ENCODE results near the gene BLVRA.
"Not testable (repeated sequence)": the region's sequence is repeated elsewhere in the genome, so short reads cannot be mapped to it uniquely, and the experiment has no call there.

The BLVRA gene

GRCh38 chr7:43769791-43770465 is 11.4 kb downstream of the BLVRA start:
- peak; percentile 43 for DNase-seq

GRCh38 chr7:43771128-43771527 is 12.6 kb downstream of the BLVRA start:
- peak; percentile 4 for DNase-seq

- peak; percentile 13 for DNase-seq
Observed at GRCh38 chr7:43771573-43771972, 13.1 kb downstream of the BLVRA start.

GRCh38 chr7:43773268-43773667 is 14.8 kb downstream of the BLVRA start:
- DNase-seq, result not testable (repeated sequence)

- not testable (repeated sequence) for DNase-seq
Observed at GRCh38 chr7:43775255-43775654, 16.8 kb downstream of the BLVRA start.

GRCh38 chr7:43778293-43779044 is 20.0 kb downstream of the BLVRA start:
- DNase-seq, result peak; percentile 26

- DNase-seq, result peak; percentile 3
Observed at GRCh38 chr7:43779045-43779812, 20.7 kb downstream of the BLVRA start.

GRCh38 chr7:43781726-43782607 is 23.5 kb downstream of the BLVRA start:
- DNase-seq, result peak; percentile 37

- DNase-seq, result peak; percentile 3
Observed at GRCh38 chr7:43782768-43783555, 24.5 kb downstream of the BLVRA start.

GRCh38 chr7:43784030-43784584 is 25.6 kb downstream of the BLVRA start:
- DNase-seq, result peak; percentile 24

- DNase-seq, result peak; percentile 59
Observed at GRCh38 chr7:43784585-43785087, 26.2 kb downstream of the BLVRA start.

- peak; percentile 17 for DNase-seq
Observed at GRCh38 chr7:43785420-43785819, 26.9 kb downstream of the BLVRA start.

GRCh38 chr7:43787771-43788170 is 29.3 kb downstream of the BLVRA start:
- no peak for DNase-seq

- DNase-seq, result peak; percentile 26
Observed at GRCh38 chr7:43790006-43790405, 31.5 kb downstream of the BLVRA start.

GRCh38 chr7:43790834-43791233 is 32.4 kb downstream of the BLVRA start:
- DNase-seq, result peak; percentile 7

- DNase-seq, result no peak
Observed at GRCh38 chr7:43791665-43792064, 33.2 kb downstream of the BLVRA start.

- DNase-seq, result peak; percentile 9
Observed at GRCh38 chr7:43792471-43793150, 34.1 kb downstream of the BLVRA start.

- DNase-seq, result peak; percentile 17
Observed at GRCh38 chr7:43799605-43800004, 41.1 kb downstream of the BLVRA start.

- no peak for DNase-seq
Observed at GRCh38 chr7:43803865-43804264, 45.4 kb downstream of the BLVRA start.

GRCh38 chr7:43808410-43808809 is 49.9 kb downstream of the BLVRA start:
- no peak for DNase-seq
